H1 (cell line): ENCODE measurements around the gene MSI1. TPM values are rescaled to one million over a fixed set of nuclear protein-coding genes. Genes with fewer than 3 reads are reported as not detected.

Experiments
- BACH1 ChIP-seq: IDR thresholded peaks from 2 replicates; pipeline ENCODE4 v1.6.1; 2012; ENCODE audit warnings: low read length, improper control_type of control experiment
- BCL11A ChIP-seq, 2 experiments: IDR thresholded peaks; one replicate each; pipeline ENCODE4 v1.6.1; 2011; ENCODE audit warnings: low read depth in 2 of 2, low read length in 2 of 2, mild to moderate bottlenecking in 2 of 2
- CBX5 ChIP-seq: fragments of 300-800, 300-1000 bp; sonication (generic); IDR thresholded peaks from 2 replicates; pipeline ENCODE4 v1.7.1; 2016; ENCODE audit warnings: antibody characterized with exemption, low read length, low read depth
- CBX8 ChIP-seq: fragments of 300-800, 300-1000 bp; sonication (generic); IDR thresholded peaks from 2 replicates; pipeline ENCODE4 v1.7.1; 2016; ENCODE audit warnings: low read depth, low read length, borderline replicate concordance
- CHD1 ChIP-seq: IDR thresholded peaks from 2 replicates; pipeline ENCODE4 v1.6.1; 2012; ENCODE audit warnings: low read depth, low read length, improper control_type of control experiment
- CHD2 ChIP-seq: IDR thresholded peaks from 2 replicates; pipeline ENCODE4 v1.6.1; 2012; ENCODE audit warnings: low read length, improper control_type of control experiment
- CTCF ChIP-seq, 3 experiments: IDR thresholded peaks; 1 replicate in 2 of 3; 2 replicates in 1 of 3; pipeline versions ENCODE4 v1.5.1 to v1.6.1; 2011; ENCODE audit warnings: low read length in 3 of 3, mild to moderate bottlenecking in 3 of 3, inconsistent platforms in 2 of 3, low read depth in 1 of 3, moderate library complexity in 1 of 3; ENCODE audit not compliant: insufficient read depth in 1 of 3; ENCODE audit errors: control extremely low read depth in 1 of 3
- FOSL1 ChIP-seq: IDR thresholded peaks from 2 replicates; pipeline ENCODE4 v1.6.1; 2011; ENCODE audit warnings: mild to moderate bottlenecking, low read depth, low read length, moderate library complexity; ENCODE audit not compliant: insufficient read depth
- GABPA ChIP-seq: IDR thresholded peaks from 2 replicates; pipeline ENCODE4 v1.6.1; 2011; ENCODE audit warnings: mild to moderate bottlenecking, low read length, moderate library complexity, borderline replicate concordance; ENCODE audit not compliant: insufficient read depth
- HDAC2 ChIP-seq, 2 experiments: fragments of 300-600 bp in 1 of 2; sonication (generic) in 1 of 2; IDR thresholded peaks; 2 replicates each; pipeline ENCODE4 v1.6.1; 2011 to 2012; ENCODE audit warnings: low read depth in 2 of 2, low read length in 2 of 2, mild to moderate bottlenecking in 2 of 2, moderate library complexity in 2 of 2, borderline replicate concordance in 1 of 2, inconsistent platforms in 1 of 2
- JUN ChIP-seq: IDR thresholded peaks from 2 replicates; pipeline ENCODE4 v1.6.1; 2011; ENCODE audit warnings: low read depth, mild to moderate bottlenecking, improper control_type of control experiment, low read length
- JUND ChIP-seq: IDR thresholded peaks from 2 replicates; pipeline ENCODE4 v1.6.1; 2011; ENCODE audit warnings: mild to moderate bottlenecking, improper control_type of control experiment, low read length
- KDM1A ChIP-seq: fragments of 200-600, 300-600 bp; sonication (generic); IDR thresholded peaks from 2 replicates; pipeline ENCODE4 v1.7.1; 2016; ENCODE audit warnings: mild to moderate bottlenecking, low read length, borderline replicate concordance
- PHF8 ChIP-seq: fragments of 200-600 bp; sonication (generic); conservative IDR thresholded peaks from 2 replicates; pipeline ENCODE4 v1.7.1; 2012; ENCODE audit warnings: low read depth, mild to moderate bottlenecking, inconsistent platforms, low read length, moderate library complexity
- POLR2A ChIP-seq, 2 experiments: IDR thresholded peaks; 1 replicate in 1 of 2; 2 replicates in 1 of 2; pipeline ENCODE4 v1.6.1; 2011; ENCODE audit warnings: low read depth in 2 of 2, low read length in 2 of 2, mild to moderate bottlenecking in 2 of 2; ENCODE audit errors: control extremely low read depth in 1 of 2
- POLR2AphosphoS5 ChIP-seq: IDR thresholded peaks from 2 replicates; pipeline ENCODE4 v1.6.1; 2011; ENCODE audit warnings: low read depth, low read length
- POU5F1 ChIP-seq: IDR thresholded peaks from 2 replicates; pipeline ENCODE4 v1.6.1; 2011; ENCODE audit warnings: low read depth, mild to moderate bottlenecking, low read length, moderate library complexity
- SIX5 ChIP-seq: IDR thresholded peaks from 2 replicates; pipeline ENCODE4 v1.6.1; 2011; ENCODE audit warnings: mild to moderate bottlenecking, low read depth, low read length
- SP1 ChIP-seq: IDR thresholded peaks from 2 replicates; pipeline ENCODE4 v1.6.1; 2011; ENCODE audit warnings: low read depth, low read length
- SP2 ChIP-seq: IDR thresholded peaks from 2 replicates; pipeline ENCODE4 v1.6.1; 2012; ENCODE audit warnings: mild to moderate bottlenecking, low read length, inconsistent platforms
- TAF7 ChIP-seq: optimal IDR thresholded peaks from 2 replicates; pipeline ENCODE3; 2011; ENCODE audit warnings: low read depth, mild to moderate bottlenecking, inconsistent platforms, low read length, moderate library complexity, borderline replicate concordance
- TBP ChIP-seq: IDR thresholded peaks from 2 replicates; pipeline ENCODE4 v1.6.1; 2011; ENCODE audit warnings: low read depth, low read length, improper control_type of control experiment
- TCF12 ChIP-seq: IDR thresholded peaks from 2 replicates; pipeline ENCODE4 v1.6.1; 2011; ENCODE audit warnings: low read depth, mild to moderate bottlenecking, low read length
- polyA plus RNA-seq, 7 experiments: library from polyadenylated mRNA; depleted of rRNA in 3 of 7; stranded (reverse) in 5 of 7; unstranded in 2 of 7; fragments of >200 nt in 5 of 7; fragments of 200-250 nt in 2 of 7; gene quantifications; 1 replicate in 5 of 7; 2 replicates in 1 of 7; 4 replicates in 1 of 7; pipeline versions ENCODE4 v1.2.1 to v1.2.3, GENCODE V29; 2011 to 2013; ENCODE audit warnings: missing spikeins in 2 of 7, mixed read lengths in 2 of 7
- total RNA-seq: library from RNA; stranded (reverse); fragmentation: NEBNext Ultra II Directional; extraction: Animal tissue kit (Norgen Biotek cat#: 25700); gene quantifications from 2 replicates; pipeline ENCODE4 v1.2.1, GENCODE V29; 2021

Gene MSI1
- total and polyA plus RNA-seq, 2 of the 8 experiments (the other 6 are each of a cell fraction or from before 2014, with no cell fraction given), result 13.5 to 51.9 TPM

GRCh38 chr12:120361506-120362208 is 7.3 kb downstream of the MSI1 start (continued):
- TF ChIP-seq TAF7 (peak; percentile 46), CBX5 (no peak), SP1 (no peak), POLR2AphosphoS5 (0 out of 2 replicates have a peak, but pooled peaks have one; percentile 12), POLR2A (IDR thresholded peaks at IDR 0.05; ENCODE audit: control extremely low read depth in 1 of 2, low read depth in 2 of 2, low read length in 2 of 2) (peak in 1 of 2 experiments; percentile 44; a peak in 1 of 3 replicates), PHF8 (no peak), CBX8 (no peak), CHD1 (no peak), CHD2 (0 out of 2 replicates have a peak, but pooled peaks have one; percentile 29), SP2 (no peak), JUND (0 out of 2 replicates have a peak, but pooled peaks have one; percentile 15), TCF12 (no peak; the same call in 1 of the 2 replicates), KDM1A (no peak), GABPA (no peak; the same call in 1 of the 2 replicates), BCL11A (IDR thresholded peaks at IDR 0.05; ENCODE audit: low read depth in 2 of 2, low read length in 2 of 2) (no peak), CTCF (IDR thresholded peaks at IDR 0.05; ENCODE audit: control extremely low read depth in 1 of 3, insufficient read depth in 1 of 3, low read depth in 1 of 3, low read length in 3 of 3) (no peak), FOSL1 (no peak), HDAC2 (IDR thresholded peaks at IDR 0.05; ENCODE audit: borderline replicate concordance in 1 of 2, low read depth in 2 of 2, low read length in 2 of 2) (peak in 1 of 2 experiments; percentile 57; a peak in 1 of 4 replicates), JUN (no peak), SIX5 (no peak), TBP (peak; percentile 72), POU5F1 (no peak), BACH1 (no peak)
